Activated CD4-positive, alpha-beta T cell treated with anti-CD3 and anti-CD28 coated beads for 4 hours (primary cell): ENCODE data around the gene COL4A1.

Experiments
- DNase-seq, 2 donors: peaks; one replicate each; pipeline ENCODE4 v3.0.0-alpha.2; 2020

The COL4A1 gene

DNA sequence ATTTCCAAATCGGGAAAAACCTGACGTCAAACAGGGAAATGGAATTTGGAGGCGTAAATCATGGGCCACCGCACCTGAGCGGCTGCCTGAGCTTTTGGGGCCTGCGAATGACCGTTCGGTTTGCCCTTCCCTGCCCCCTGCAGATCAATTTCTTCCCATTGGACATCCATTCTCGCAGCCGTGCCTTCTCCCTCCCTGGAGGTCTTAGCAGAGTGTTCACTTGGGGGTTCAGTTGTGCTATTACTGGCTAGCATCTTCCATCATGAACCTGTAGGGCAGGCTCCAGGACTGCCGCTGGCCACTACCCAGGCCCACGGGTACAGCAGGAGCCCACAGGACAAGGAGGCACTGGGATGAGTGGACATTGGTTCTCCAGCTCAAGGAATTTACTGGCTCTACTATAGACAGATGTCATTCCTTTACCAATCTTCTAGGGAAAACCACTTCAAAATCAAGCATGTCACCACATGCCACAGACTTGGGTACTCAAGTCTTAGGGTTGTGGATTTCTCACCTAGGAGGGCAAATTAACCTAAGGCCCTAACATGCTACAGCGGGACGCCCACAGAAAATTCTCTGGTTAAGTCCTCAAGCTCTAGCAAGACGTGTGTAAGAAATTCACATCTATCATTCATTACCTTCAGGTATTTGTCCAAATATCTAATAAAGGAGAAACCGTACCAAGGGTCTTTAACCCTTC lies 75.5 kb downstream of the COL4A1 start:
- no peak for DNase-seq

DNA sequence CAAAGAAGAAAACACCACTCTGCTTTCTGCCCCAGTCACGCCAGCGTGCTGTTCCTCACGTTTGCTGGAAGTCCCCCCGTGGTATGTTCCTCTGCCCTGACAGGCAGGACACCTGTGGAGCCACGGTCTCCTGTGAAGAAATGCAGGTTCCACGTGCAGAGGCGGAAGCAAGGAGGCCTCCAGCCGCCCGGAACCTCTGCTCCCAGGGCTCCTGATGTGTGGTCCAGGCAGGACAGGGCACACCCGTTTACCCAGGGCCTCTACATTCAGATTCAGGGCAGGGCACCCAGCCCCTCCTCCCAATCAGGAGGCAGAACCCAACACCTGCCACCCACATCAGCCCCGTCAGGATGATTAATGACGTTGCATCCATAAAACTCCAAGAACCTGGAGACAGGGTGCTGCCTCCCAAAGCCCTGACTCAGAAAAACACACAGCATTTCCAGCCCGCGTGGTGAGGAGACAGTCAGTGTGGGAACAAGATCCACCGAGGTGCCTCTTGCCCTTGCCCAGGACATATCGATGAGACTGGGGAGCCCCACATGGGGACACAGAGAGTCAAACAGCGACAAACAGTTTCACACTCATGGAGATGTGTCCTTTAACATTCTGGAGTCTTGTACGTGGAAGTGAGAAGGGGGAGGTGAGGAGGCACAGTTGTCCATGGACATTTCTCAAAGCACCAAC lies 76.2 kb downstream of the COL4A1 start:
- DNase-seq, result no peak

DNA sequence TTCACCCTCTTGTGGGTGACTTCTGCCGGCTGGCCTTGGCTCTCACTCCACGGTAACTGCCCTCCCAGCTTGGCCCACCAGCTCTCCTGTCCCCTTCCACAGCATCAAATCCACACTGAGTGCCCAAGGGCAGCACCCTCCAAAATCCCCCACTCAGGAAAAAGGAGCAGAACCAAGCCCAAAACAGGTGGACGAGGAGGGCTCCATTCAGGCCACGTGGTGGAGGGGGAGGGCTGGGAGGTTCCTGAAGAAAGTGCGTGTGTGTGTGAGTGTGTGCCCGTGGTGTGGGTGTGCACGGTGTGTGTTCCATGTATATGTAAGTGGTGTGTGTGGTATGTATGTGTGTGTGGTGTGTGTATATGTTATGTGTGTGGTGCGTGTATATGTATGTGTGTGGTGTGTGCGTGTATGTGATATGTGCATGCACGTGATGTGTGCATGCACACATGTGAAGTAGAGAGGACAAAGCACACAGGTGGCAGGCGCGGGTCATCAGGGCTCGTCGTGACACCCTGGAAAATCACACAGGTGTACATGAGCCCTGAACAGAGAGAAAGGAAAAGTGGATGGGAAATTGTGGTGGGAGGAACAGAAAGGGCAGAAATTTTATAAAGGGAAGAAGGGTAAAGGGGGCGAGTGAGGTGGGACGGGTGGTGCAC lies 76.9 kb downstream of the COL4A1 start:
- no peak for DNase-seq

DNA sequence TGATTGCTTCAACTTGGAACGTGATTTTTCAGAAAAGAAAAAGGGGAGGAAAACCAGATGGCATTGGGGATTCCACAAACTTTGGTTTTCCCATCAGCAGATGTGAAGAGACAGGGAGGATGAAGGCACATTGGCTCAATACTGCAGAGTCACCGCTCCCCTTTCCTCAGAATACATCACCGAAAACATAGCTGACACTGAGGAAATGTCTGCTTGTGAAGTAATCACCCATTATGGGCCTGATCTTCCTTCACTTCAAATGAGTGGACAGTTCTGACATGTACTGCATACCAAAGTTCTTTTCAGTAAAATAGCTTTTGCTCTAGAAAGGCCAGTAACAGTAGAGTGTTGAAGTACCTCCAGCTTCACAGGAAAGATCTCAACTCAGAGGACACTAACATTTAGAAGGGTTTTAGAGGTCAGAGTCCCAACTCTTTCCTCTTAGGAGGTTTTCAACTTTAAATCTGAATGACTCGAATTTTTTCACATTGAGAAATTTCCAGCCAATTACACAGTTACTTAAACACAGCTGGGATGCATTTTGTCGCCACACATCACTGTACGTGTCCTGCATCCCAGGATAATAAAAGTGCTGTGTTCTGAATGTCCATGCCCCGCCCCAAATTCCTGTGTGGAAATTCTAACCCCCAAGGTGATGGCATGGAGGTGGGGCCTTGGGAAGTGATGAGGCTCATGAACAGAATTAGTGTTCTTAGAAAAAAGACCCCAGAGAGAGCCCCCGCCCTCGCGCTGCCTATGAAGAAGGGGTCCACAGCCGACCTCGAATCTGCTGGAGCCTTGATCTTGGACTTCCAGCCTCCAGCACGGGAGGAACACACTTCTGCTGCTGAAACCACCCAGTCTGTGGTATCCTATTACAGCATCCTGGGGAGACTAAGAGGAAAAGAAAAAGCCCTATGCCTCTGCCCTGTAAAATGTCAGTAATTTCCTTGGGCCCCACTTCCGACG lies 77.7 kb downstream of the COL4A1 start:
- DNase-seq, result no peak

DNA sequence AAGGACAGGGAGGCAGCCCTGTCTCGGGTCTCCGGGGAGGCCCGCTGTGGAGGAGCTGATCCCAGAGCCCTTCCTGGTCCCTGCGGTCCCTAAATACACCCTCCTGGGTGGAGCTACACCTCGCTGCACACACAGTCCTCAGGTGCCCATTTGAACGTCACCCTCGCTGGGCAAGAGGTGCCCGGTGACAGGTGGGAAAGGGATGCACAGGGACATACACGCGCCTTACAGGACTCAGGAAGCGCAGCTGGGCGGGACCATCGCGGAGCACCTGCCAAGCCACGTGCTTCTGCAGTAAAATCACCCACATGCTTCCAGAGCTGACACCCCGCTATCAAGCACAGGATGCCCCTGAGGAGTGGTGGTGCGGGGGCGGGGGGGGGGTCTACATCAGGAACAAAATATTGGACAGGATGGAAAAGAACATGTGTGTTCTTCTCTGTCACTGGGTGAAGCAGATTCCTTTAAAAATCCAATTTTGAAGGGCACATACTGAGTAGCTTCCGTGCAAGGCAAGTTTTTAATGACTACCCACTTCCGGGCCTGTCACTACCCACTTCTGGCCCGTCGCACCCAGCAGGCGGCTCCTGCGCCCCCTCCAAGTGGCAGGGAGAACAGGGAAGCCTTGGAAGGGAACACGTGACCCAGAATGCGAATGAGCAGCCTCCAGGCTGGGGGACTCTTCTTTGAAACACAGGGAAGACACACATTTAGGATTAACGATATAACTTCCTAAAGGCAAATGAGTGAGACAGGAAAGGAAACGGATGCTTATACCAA lies 78.9 kb downstream of the COL4A1 start:
- DNase-seq, result no peak

DNA sequence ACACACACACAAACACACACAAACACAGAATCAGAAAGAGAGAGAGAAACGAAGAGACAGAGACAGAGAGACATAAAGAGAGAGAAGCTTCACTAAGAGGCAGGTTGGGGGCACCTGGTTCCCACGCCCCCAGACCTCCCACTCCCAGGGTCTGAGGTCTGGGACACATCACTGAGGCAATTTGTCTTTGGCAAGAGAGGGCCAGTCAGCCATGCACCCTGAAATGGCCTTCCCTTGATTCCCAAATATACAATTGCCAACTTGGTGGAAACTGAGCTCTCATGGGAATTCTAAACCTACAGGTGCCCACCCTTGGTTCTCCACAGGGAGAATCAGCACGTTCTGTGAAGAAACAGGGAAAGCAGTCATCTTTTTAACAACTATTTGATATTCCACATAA lies 79.5 kb downstream of the COL4A1 start:
- no peak for DNase-seq

DNA sequence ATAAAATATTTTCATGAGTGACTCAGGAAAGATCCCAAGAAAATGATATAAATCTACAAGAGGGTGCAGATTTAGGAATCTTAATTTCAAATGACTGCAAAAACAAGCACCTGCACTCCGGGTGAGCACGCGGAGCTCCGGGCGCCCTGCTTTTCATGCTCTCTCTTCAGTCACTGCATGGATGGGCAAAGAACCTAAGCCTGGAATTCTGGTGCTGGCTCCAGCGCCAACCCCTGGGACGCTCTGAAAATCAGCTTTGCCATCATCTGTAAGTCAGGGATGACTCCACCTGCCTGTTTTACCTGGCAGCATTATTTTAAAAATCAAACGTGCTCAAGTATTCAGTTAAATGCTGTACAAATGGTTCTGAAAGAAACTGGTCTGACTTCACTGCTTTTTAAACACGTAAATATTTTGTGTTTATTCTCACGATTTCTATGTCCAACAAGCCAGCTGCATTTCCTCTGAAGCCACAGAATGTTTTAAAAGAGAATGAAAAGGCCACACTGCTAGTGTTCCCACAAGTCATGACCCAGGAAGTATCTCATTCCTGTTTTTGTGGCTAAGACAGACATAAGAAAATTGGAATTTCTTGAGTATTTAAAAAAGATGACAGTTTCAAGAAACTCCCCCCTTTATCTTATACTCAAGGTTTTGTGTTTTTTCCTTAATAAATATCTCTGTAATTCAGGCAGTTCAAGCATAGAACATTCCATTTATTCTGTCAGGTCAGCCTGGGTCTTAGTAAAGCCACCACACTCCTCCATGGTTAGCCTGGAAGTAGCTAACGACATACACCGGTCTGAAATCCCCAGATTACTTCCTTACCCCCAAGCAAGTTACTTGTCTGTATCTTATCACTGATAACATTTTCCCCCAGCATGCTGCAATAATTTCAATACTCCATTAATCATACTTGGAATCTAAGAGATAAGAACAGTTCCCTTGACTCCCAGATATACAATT lies 81.1 kb downstream of the COL4A1 start:
- DNase-seq, result no peak

DNA sequence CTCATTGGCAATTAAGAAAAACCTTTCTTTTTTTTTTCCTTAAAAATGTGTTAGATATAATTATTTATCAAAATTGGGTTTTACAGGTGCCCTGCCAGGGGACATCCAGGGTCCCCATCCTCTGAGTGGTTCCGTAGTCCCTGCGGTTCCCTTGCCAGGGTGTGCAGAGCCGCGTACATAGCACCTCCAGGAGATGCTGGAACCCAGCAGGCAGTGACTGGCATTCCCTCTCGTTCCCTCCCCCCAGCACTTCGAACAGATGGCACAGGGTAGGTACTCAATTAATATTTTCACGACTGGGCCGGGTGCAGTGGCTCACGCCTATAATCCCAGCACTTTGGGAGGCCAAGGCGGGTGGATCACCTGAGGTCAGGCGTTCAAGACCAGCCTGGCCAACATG lies 82.0 kb downstream of the COL4A1 start:
- DNase-seq, result no peak

DNA sequence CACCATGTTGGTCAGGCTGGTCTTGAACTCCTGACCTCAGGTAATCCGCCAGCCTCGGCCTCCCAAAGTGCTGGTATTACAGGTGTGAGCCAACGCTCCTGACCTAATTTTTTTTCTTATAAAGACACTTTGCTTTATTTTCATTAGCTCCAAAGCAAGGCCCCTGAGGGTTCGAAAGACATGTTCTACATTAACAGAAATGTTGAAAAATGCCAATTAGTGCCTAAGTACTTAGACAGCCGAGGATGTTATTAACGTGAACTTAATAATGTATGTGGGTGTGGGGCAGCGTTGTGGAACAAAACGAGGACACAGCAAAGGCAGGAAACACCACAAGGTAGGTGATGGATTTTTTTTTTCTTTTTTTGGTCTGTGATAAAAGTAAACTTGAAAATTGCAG lies 82.4 kb downstream of the COL4A1 start:
- DNase-seq, result no peak

DNA sequence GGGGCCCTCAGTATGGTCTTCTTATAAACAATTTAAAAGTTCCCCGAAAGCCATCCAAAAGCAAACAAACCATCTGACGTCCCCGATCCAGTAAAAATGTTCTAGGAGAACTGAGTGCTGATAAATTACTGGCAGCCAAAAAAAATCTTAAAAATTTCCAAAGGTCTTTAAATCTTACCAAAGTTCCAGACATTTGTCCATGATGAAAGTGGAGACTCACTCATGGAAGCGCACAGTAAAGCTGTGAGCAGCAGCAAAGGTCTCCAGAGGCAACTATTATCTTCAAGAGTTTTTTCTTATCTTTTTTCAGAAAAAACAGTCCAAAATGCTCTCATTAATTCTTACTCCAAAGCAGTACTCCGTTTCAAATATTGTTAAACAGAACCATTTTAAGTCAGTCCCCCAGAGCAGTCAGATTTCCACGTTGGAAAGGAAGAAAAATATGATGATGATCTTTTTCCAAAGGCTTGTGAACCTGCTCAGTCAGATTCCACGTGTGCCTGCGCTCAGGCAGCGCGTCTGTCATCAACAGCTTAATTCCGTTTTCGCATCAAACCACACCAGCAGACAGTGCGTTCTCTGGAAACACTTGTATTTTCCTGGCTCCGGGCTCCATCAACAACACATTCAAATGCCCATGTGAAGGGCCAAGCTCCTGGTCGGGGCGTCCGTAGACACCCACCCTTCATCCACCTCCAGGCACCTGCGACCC lies 85.4 kb downstream of the COL4A1 start:
- no peak for DNase-seq

DNA sequence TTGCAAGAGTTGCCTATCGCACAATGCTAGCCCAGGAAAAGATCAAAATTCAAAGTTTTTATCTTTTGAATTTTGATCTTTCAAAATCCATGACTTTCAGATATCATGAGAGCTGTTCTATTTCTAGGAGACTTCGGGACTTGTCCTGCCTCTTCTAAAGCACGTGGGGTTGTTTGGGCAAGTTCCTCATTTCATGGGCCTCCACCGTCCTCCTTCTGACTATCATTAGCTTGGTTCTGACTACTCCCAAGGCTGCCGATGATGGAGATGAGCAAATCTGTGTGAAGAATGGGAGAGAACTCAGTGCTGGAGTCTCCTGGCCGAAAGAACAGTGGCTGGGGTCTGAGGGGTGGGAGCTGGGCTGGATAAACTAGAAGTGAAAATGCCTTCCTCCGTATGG lies 86.5 kb downstream of the COL4A1 start:
- DNase-seq, result no peak

DNA sequence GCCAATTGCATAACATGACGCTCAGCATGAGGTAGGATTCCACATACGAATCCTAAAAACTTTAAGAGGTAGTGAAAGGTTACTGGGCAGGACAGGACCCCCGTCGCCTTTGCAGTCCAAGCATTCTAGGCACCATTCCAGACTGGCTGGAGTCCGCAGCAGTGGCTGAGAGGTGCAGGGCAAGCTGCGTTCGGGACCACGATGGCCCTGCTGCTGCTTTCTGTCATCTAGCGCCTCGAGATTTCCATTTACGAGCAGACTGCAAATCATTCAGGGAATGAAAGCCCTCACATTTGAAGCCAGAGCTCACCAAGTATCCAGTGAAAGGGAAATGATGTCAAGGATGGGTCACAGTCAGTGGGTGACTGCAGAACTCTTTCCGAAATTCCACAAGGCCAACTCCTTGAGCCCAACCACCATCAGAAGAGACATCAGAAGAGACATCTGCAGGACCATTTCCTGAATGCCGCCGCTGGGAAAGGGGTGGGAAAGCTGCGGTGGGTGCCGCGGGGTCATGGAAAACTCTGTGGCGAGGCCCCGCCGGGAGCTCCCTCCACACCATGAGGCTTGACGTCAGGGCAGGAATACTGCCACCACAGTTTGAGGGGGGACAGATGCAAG lies 88.3 kb downstream of the COL4A1 start:
- no peak for DNase-seq

DNA sequence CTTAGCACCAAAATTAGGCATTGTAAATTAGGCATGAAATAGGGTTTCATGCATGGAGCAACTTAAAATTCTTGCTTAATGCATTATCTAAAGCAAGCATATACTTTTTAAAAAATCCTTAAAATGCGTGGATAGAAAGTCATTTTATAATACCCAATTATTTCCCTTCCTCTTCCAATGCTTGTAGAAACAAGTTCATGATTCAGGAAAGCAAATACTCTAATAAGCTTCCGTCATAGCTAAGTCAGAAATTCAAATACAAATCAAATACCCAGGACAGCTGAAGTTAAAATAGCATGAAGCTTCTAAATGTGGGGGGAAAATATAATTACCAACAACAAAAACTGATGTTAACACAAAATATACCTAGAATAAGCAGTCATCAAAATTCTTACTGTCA lies 89.1 kb downstream of the COL4A1 start:
- no peak for DNase-seq

DNA sequence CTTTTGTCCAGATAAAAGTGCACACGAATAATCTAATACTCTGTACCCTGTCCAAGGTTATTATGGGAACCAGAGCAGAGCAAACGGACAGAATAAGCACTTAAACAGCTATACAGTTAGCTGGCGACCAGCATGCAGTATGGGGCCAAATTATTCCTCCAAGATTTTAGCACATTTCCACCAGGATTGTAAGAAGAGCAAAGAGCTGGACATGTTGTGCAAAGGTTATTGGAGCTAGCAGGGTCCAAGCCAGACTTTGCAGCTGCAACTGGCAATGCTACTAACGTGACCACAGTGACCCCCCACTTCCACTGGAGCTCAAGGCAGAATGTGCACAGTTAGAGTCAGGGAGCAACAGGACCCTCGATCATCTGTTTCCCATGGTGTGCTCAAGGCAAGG lies 89.9 kb downstream of the COL4A1 start:
- DNase-seq, result no peak

DNA sequence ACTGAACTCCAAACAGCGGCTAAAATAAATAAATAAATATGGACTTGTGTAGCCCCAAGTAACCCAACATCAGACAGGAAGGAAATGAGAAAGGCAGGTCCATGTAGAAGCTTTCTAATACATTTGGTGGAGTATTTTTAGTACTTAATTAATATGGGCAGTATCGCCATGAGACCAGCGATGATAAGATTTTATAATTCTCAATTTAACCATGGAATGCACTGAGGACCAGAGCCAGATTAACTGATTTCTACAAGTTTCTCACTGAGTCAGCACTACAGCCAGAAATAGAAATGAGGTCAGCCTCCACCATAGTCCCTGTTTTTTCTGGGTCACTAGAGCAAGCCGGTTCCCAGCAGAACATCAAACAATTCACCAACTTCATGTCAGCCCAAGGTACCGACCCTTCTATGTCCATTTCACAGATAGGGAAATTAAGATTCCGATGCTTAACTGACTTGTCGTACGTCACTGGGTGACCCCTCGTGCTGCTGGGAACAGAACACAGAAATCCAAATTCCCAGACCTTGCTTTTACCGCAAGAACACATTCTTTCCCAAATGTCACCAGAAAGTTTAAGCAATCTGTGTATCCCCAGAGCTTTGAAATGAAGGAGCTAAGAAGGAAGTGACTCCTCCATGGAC lies 90.4 kb downstream of the COL4A1 start:
- DNase-seq, result no peak

DNA sequence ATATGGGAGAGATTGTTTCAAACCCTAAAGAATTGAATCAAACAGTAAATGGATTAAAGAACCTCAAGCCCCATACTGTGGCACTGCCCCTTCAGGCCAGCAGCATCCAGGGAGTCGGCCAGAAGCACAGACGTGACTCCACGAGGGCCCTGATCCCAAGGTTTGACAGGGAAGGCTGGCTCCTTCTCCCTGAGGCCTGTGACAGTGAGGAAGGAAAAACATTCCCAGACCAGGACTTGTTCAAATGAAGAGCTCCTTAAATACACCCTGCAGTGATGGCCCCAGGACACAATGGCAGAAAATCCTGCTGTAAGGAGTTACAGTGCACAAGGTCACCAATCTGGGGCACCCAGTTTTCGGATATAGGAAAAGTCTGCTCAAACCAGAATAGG lies 91.0 kb downstream of the COL4A1 start:
- no peak for DNase-seq

DNA sequence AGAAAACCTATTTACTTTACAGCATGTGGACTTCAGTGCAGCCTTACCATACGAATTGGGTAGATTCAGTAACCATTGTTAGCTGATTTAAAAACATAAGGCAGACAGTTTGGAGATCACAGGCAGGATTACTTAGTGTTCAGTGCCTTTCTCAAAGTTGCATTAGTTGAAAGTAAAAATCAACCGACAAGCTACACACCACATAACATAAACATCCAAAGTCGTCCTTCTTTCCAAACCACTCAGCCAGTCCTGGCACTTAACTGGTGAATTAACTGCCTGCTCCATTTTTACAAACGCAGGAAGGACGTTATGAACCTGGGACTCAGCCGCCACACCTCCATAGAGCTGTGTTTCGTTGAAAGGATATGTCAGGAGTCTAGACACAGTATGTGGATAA lies 91.4 kb downstream of the COL4A1 start:
- DNase-seq, result no peak

DNA sequence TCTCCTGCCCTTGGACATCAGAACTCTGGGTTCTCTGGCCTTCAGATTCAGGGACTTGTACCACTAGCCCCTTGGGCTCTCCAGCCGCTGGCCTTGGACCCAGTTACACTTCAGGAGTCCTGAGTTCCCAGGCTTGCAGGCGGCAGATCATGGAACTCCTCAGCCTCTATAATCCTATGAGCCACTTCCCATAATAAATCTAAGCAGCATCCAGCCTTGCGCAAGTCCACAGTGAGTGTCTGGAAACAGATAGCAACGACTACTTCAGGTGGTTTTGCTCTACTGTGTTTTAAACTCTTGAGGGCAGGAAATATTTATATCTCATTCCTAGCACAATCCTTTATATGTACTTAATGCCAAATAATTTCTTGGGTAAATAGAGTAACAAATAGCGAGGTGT lies 92.3 kb downstream of the COL4A1 start:
- no peak for DNase-seq

DNA sequence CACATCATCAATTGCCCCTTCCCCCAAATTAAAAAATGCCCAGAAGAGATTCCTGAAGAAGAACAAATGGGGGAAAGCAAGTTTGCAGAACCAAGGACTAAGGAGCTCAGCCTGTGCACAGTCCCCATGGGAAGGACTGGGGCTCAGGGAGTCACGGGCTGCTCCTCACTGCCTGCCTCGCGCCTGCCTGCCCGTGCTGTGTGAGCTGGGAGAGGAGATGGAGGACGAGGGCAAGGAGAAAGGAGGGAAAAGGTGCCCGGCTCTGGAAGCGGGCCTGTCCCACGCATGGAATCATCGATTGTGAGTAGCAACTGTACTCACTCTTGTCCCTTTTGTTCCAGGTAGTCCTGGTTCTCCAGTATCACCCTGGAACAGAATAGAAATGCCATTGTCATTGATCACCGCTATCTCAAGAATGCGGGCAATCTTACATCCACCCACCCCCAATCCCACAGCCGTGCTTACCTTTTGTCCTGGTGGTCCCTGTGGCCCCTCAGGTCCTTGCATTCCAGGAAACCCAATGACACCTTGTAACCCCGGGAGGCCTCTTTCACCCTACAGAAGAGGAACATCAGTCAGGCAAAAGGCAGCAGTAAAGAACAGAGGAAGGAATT lies 93.4 kb downstream of the COL4A1 start:
- no peak for DNase-seq
